HepG2 (cell line): ENCODE measurements around the gene CEACAM3. TPM values are rescaled to one million over a fixed set of nuclear protein-coding genes. Genes with fewer than 3 reads are reported as not detected.
A peak's percentile ranks its signal among the peaks of the same experiment; 100 is the strongest.

ENCODE experiments used
- FOXO4 ChIP-seq: sonication (generic); formaldehyde crosslinking; conservative IDR thresholded peaks from 2 replicates; pipeline ENCODE4 v1.8.1; 2023; ENCODE audit warnings: missing genetic modification reagents
- HDAC1 ChIP-seq: sonication (generic); formaldehyde crosslinking; IDR thresholded peaks from 2 replicates; pipeline ENCODE4 v1.5.1; 2020; ENCODE audit warnings: mild to moderate bottlenecking, missing genetic modification reagents
- MIER2 ChIP-seq: IDR thresholded peaks from 2 replicates; pipeline ENCODE4 v1.6.1; 2016; ENCODE audit warnings: missing biosample characterization, missing genetic modification reagents
- NFRKB ChIP-seq: fragments of 450-650 bp; IDR thresholded peaks from 2 replicates; pipeline ENCODE4 v1.6.1; 2017
- ZNF251 ChIP-seq: sonication (generic); formaldehyde crosslinking; IDR thresholded peaks from 2 replicates; pipeline ENCODE4 v1.9.0; 2021; ENCODE audit warnings: mild to moderate bottlenecking, missing genetic modification reagents
- ZNF567 ChIP-seq: sonication (generic); formaldehyde crosslinking; IDR thresholded peaks from 2 replicates; pipeline ENCODE4 v1.8.1; 2023; ENCODE audit warnings: mild to moderate bottlenecking, missing genetic modification reagents, borderline replicate concordance
- ZNF816 ChIP-seq: sonication (generic); formaldehyde crosslinking; IDR thresholded peaks from 2 replicates; pipeline ENCODE4 v1.8.0; 2022; ENCODE audit warnings: missing genetic modification reagents, mild to moderate bottlenecking, borderline replicate concordance
- polyA plus RNA-seq, 8 experiments: library from polyadenylated mRNA; depleted of rRNA in 3 of 8; stranded (reverse) in 7 of 8; unstranded in 1 of 8; fragments of >200 nt; fragmentation: Illumina TruSeq in 4 of 8; extraction: Trizol in 4 of 8; gene quantifications; 2 replicates each; pipeline versions ENCODE4 v1.2.1 to v1.2.3, GENCODE V29; 2011 to 2016; ENCODE audit warnings: low read depth in 4 of 8, missing spikeins in 1 of 8, mixed read lengths in 1 of 8; ENCODE audit not compliant: insufficient read depth in 1 of 8
- total RNA-seq, 5 experiments: library from RNA; depleted of rRNA; stranded (reverse); fragments of >200 nt; fragmentation: Illumina TruSeq; extraction: Trizol; gene quantifications; 2 replicates each; pipeline ENCODE4 v1.2.3, GENCODE V29; 2016; ENCODE audit warnings: low read depth in 1 of 5
- TF ChIP-seq, protein P1 (sequence below): sonication (generic); formaldehyde crosslinking; IDR thresholded peaks from 2 replicates; pipeline ENCODE4 v1.4.0; 2020; ENCODE audit warnings: missing genetic modification reagents
- TF ChIP-seq, protein P2 (sequence below): sonication (generic); formaldehyde crosslinking; IDR thresholded peaks from 2 replicates; pipeline ENCODE4 v1.5.0; 2020; ENCODE audit warnings: mild to moderate bottlenecking, missing genetic modification reagents
- TF ChIP-seq, protein P3 (sequence below): sonication (generic); formaldehyde crosslinking; IDR thresholded peaks from 2 replicates; pipeline ENCODE4 v1.9.0; 2021; ENCODE audit warnings: mild to moderate bottlenecking, missing genetic modification reagents
- TF ChIP-seq, protein P4 (sequence below): sonication (generic); formaldehyde crosslinking; IDR thresholded peaks from 2 replicates; pipeline ENCODE4 v1.5.0; 2020; ENCODE audit warnings: missing genetic modification reagents, mild to moderate bottlenecking, borderline replicate concordance

The CEACAM3 gene
- total and polyA plus RNA-seq, 2 of the 13 experiments (the other 11 are each of a cell fraction or from before 2014, with no cell fraction given) = not detected

DNA sequence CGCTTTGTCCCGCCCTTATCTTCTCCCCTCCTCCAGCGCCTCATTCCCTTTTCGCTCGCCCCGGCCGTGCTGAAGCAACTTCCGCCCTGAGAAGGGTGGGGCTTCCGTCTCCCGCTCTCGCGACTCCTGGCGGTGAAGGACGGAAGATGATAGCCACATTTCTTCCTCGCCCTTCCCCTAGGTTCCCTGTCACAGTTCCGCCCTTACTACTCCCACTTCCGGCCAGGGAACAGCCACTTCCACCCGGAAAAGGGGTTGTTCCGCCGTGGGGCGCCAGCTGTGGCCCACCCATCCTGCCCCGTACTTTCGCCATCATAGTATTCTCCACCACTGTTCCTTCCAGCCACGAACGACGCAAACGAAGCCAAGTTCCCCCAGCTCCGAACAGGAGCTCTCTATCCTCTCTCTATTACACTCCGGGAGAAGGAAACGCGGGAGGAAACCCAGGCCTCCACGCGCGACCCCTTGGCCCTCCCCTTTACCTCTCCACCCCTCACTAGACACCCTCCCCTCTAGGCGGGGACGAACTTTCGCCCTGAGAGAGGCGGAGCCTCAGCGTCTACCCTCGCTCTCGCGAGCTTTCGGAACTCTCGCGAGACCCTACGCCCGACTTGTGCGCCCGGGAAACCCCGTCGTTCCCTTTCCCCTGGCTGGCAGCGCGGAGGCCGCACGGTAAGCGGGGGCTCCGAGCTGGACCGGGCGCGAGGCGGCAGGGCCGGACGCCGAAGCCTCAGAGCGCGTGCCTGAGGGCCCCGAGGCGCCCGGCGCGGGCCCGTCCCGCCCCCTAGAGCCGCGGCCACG lies 63.4 kb downstream of the CEACAM3 start, which contains the start of gene RPS19 (continued):
- TF ChIP-seq, protein P1, sequence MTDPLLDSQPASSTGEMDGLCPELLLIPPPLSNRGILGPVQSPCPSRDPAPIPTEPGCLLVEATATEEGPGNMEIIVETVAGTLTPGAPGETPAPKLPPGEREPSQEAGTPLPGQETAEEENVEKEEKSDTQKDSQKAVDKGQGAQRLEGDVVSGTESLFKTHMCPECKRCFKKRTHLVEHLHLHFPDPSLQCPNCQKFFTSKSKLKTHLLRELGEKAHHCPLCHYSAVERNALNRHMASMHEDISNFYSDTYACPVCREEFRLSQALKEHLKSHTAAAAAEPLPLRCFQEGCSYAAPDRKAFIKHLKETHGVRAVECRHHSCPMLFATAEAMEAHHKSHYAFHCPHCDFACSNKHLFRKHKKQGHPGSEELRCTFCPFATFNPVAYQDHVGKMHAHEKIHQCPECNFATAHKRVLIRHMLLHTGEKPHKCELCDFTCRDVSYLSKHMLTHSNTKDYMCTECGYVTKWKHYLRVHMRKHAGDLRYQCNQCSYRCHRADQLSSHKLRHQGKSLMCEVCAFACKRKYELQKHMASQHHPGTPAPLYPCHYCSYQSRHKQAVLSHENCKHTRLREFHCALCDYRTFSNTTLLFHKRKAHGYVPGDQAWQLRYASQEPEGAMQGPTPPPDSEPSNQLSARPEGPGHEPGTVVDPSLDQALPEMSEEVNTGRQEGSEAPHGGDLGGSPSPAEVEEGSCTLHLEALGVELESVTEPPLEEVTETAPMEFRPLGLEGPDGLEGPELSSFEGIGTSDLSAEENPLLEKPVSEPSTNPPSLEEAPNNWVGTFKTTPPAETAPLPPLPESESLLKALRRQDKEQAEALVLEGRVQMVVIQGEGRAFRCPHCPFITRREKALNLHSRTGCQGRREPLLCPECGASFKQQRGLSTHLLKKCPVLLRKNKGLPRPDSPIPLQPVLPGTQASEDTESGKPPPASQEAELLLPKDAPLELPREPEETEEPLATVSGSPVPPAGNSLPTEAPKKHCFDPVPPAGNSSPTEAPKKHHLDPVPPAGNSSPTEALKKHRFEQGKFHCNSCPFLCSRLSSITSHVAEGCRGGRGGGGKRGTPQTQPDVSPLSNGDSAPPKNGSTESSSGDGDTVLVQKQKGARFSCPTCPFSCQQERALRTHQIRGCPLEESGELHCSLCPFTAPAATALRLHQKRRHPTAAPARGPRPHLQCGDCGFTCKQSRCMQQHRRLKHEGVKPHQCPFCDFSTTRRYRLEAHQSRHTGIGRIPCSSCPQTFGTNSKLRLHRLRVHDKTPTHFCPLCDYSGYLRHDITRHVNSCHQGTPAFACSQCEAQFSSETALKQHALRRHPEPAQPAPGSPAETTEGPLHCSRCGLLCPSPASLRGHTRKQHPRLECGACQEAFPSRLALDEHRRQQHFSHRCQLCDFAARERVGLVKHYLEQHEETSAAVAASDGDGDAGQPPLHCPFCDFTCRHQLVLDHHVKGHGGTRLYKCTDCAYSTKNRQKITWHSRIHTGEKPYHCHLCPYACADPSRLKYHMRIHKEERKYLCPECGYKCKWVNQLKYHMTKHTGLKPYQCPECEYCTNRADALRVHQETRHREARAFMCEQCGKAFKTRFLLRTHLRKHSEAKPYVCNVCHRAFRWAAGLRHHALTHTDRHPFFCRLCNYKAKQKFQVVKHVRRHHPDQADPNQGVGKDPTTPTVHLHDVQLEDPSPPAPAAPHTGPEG (CRISPR knock-in tag) = 0 out of 2 replicates have a peak, but pooled peaks have one; percentile 44
- TF ChIP-seq, protein P2, sequence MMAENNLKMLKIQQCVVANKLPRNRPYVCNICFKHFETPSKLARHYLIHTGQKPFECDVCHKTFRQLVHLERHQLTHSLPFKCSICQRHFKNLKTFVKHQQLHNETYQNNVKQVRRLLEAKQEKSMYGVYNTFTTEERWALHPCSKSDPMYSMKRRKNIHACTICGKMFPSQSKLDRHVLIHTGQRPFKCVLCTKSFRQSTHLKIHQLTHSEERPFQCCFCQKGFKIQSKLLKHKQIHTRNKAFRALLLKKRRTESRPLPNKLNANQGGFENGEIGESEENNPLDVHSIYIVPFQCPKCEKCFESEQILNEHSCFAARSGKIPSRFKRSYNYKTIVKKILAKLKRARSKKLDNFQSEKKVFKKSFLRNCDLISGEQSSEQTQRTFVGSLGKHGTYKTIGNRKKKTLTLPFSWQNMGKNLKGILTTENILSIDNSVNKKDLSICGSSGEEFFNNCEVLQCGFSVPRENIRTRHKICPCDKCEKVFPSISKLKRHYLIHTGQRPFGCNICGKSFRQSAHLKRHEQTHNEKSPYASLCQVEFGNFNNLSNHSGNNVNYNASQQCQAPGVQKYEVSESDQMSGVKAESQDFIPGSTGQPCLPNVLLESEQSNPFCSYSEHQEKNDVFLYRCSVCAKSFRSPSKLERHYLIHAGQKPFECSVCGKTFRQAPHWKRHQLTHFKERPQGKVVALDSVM (CRISPR knock-in tag) = peak; percentile 18; the same call in 1 of the 2 replicates
- no peak for TF ChIP-seq ZNF251 (CRISPR knock-in tag)
- no peak for TF ChIP-seq NFRKB
- no peak for TF ChIP-seq FOXO4 (CRISPR knock-in tag)
- TF ChIP-seq, protein P3, sequence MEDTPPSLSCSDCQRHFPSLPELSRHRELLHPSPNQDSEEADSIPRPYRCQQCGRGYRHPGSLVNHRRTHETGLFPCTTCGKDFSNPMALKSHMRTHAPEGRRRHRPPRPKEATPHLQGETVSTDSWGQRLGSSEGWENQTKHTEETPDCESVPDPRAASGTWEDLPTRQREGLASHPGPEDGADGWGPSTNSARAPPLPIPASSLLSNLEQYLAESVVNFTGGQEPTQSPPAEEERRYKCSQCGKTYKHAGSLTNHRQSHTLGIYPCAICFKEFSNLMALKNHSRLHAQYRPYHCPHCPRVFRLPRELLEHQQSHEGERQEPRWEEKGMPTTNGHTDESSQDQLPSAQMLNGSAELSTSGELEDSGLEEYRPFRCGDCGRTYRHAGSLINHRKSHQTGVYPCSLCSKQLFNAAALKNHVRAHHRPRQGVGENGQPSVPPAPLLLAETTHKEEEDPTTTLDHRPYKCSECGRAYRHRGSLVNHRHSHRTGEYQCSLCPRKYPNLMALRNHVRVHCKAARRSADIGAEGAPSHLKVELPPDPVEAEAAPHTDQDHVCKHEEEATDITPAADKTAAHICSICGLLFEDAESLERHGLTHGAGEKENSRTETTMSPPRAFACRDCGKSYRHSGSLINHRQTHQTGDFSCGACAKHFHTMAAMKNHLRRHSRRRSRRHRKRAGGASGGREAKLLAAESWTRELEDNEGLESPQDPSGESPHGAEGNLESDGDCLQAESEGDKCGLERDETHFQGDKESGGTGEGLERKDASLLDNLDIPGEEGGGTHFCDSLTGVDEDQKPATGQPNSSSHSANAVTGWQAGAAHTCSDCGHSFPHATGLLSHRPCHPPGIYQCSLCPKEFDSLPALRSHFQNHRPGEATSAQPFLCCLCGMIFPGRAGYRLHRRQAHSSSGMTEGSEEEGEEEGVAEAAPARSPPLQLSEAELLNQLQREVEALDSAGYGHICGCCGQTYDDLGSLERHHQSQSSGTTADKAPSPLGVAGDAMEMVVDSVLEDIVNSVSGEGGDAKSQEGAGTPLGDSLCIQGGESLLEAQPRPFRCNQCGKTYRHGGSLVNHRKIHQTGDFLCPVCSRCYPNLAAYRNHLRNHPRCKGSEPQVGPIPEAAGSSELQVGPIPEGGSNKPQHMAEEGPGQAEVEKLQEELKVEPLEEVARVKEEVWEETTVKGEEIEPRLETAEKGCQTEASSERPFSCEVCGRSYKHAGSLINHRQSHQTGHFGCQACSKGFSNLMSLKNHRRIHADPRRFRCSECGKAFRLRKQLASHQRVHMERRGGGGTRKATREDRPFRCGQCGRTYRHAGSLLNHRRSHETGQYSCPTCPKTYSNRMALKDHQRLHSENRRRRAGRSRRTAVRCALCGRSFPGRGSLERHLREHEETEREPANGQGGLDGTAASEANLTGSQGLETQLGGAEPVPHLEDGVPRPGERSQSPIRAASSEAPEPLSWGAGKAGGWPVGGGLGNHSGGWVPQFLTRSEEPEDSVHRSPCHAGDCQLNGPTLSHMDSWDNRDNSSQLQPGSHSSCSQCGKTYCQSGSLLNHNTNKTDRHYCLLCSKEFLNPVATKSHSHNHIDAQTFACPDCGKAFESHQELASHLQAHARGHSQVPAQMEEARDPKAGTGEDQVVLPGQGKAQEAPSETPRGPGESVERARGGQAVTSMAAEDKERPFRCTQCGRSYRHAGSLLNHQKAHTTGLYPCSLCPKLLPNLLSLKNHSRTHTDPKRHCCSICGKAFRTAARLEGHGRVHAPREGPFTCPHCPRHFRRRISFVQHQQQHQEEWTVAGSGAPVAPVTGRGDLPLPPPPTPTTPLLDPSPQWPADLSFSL = no peak
- TF ChIP-seq ZNF816 (CRISPR knock-in tag) = no peak; the same call in 1 of the 2 replicates
- no peak for TF ChIP-seq ZNF567 (CRISPR knock-in tag)
- TF ChIP-seq, protein P4, sequence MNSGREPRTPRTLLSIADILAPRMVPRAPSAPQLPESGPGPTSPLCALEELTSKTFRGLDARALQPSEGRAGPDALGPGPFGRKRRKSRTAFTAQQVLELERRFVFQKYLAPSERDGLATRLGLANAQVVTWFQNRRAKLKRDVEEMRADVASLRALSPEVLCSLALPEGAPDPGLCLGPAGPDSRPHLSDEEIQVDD (CRISPR knock-in tag) = no peak
- TF ChIP-seq MIER2 (CRISPR knock-in tag) = 0 out of 2 replicates have a peak, but pooled peaks have one; percentile 4
- TF ChIP-seq HDAC1 (CRISPR knock-in tag) = peak; percentile 89
